ENCODE results near the gene SBK2.

SBK2 gene

DNA sequence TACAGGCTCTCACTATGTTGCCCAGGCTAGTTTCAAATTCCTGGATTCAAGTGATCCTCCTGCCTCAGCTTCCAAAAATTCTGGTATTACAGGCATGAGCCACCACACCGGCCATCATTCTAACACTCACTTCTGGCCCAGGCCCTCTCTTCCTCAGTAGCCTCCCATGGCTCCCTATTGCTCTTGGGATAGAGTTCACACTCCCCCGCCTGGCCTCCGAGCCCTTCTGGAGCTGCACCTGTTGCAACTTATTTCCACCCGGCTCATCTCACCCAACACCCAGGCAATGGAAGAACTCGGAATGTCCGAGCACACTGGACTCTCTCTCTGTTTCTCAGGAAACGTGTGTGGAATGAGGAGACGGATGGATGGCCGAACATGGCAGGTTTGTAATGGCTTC lies 17.4 kb upstream of the SBK2 start:
- peaks cover 8 to 9% of the 10 kb centered on the region in 2 donors for H3K4me1 ChIP-seq (ENCODE audit: control insufficient read depth in 1 of 2, insufficient read depth in 2 of 2, low read length in 2 of 2)
- no peaks in the 10 kb centered on the region for H3K36me3 ChIP-seq (ENCODE audit: control insufficient read depth in 1 of 2, insufficient read depth in 2 of 2, low read length in 2 of 2)
- H3K9me3 ChIP-seq (ENCODE audit: control insufficient read depth in 1 of 2, low read length in 2 of 2), result no peaks in the 10 kb centered on the region
- H3K27me3 ChIP-seq (ENCODE audit: control insufficient read depth in 1 of 2, insufficient read depth in 2 of 2, low read length in 2 of 2), result no peaks in the 10 kb centered on the region
- H3K27ac ChIP-seq (ENCODE audit: low read depth, low read length), result no peak overlapping the region
- no peak overlapping the region for H3K4me3 ChIP-seq (ENCODE audit: low read depth in 1 of 2, low read length in 2 of 2)
- no peak overlapping the region for H3K9ac ChIP-seq (ENCODE audit: low read depth in 1 of 2, low read length in 2 of 2)

DNA sequence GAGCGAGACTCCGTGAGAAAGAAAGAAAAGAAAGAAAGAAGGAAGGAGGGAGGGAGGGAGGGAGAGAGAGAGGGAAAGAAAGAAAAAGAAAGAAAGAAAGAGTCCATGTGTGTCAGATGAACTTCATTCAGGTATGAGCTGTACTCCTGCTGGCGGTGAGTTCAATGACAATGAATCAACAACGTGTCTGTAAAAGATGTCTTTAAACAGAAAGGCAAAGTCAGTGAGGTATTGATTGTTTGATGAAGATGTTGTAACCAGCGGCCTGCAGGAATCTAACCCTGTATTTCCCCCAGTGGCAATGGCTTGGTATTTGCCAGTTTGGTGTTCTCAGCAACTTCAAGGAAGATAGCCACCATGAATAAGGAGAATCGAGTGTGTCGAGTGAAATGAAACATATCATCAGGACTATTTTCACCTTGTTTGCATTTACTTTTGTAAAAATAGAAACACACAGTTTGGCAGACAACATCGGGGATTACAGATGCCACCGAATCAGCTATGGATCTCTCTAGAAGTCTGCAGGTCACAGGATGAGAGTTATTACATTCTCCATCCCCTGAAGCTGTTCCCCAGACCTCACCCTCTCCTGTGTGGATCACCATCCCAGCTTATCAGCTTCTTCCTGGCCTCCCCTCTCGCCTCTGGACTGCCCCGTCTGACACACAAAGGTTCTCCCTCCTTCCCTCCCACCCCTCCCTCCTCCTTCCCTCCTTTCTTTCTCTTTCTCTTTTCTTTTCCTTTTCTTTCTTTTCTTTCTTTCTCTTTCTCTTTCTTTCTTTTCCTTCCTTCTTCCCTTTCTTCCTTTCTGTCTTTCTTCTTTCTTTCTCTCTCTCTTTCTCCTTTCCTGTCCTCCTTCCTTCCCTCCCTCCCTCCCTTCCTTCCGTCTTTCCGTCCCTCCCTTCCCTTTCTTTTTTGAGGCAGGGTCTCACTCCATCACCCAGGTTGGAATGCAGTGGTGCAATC lies 16.6 kb upstream of the SBK2 start:
- Histone ChIP-seq H3K36me3 (ENCODE audit: control insufficient read depth in 1 of 2, insufficient read depth in 2 of 2, low read length in 2 of 2) (no peaks in the 10 kb centered on the region), H3K9ac (ENCODE audit: low read depth in 1 of 2, low read length in 2 of 2) (no peak overlapping the region), H3K9me3 (ENCODE audit: control insufficient read depth in 1 of 2, low read length in 2 of 2) (no peaks in the 10 kb centered on the region), H3K27me3 (ENCODE audit: control insufficient read depth in 1 of 2, insufficient read depth in 2 of 2, low read length in 2 of 2) (no peaks in the 10 kb centered on the region), H3K4me1 (ENCODE audit: control insufficient read depth in 1 of 2, insufficient read depth in 2 of 2, low read length in 2 of 2) (peaks cover 8 to 9% of the 10 kb centered on the region in 2 donors), H3K27ac (ENCODE audit: low read depth, low read length) (no peak overlapping the region), H3K4me3 (ENCODE audit: low read depth in 1 of 2, low read length in 2 of 2) (no peak overlapping the region)

DNA sequence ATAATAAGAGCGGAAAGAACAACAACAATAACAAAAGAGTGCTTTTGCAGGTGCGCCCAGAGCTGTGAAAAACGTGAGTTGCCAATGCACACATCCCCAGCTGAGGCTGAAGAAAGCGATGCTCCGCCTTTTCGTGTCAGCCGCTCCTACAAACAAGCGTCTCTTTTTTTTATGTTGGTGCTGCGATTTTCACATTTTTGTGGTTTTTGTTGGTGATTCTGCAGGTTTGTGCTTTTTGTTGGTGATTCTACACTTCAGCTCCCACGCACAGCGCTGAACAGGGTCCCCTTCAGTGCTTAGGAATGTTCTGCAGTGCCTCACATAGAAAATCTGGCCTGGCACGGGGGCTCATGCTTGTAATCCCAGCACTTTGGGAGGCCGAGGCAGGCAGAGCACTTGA lies 15.7 kb upstream of the SBK2 start:
- Histone ChIP-seq H3K4me1 (ENCODE audit: control insufficient read depth in 1 of 2, insufficient read depth in 2 of 2, low read length in 2 of 2) (peaks cover 8 to 9% of the 10 kb centered on the region in 2 donors), H3K27me3 (ENCODE audit: control insufficient read depth in 1 of 2, insufficient read depth in 2 of 2, low read length in 2 of 2) (no peaks in the 10 kb centered on the region), H3K27ac (ENCODE audit: low read depth, low read length) (no peak overlapping the region), H3K9ac (ENCODE audit: low read depth in 1 of 2, low read length in 2 of 2) (no peak overlapping the region), H3K4me3 (ENCODE audit: low read depth in 1 of 2, low read length in 2 of 2) (no peak overlapping the region), H3K36me3 (ENCODE audit: control insufficient read depth in 1 of 2, insufficient read depth in 2 of 2, low read length in 2 of 2) (no peaks in the 10 kb centered on the region), H3K9me3 (ENCODE audit: control insufficient read depth in 1 of 2, low read length in 2 of 2) (no peaks in the 10 kb centered on the region)

DNA sequence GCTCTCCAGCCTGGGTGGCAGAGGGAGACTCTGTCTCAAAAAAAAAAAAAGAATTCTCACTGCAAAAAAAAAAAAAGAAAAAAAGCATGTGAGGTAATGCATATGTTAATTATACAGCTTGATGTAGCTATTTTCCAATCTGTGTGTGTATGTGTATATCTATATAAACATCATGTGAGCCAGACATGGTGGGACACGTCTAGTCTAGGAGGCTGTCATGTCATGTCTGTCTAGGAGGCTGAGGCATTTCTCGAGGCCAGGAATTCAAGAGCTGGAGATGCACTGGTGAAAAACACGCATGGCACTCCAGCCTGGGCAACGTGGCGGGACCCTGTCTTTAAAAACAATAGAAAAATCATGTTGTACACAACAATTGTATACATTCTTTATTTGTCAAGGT lies 15.3 kb upstream of the SBK2 start:
- H3K4me1 ChIP-seq (ENCODE audit: control insufficient read depth in 1 of 2, insufficient read depth in 2 of 2, low read length in 2 of 2), result peaks cover 8 to 9% of the 10 kb centered on the region in 2 donors
- no peaks in the 10 kb centered on the region for H3K27me3 ChIP-seq (ENCODE audit: control insufficient read depth in 1 of 2, insufficient read depth in 2 of 2, low read length in 2 of 2)
- no peak overlapping the region for H3K4me3 ChIP-seq (ENCODE audit: low read depth in 1 of 2, low read length in 2 of 2)
- no peaks in the 10 kb centered on the region for H3K9me3 ChIP-seq (ENCODE audit: control insufficient read depth in 1 of 2, low read length in 2 of 2)
- no peaks in the 10 kb centered on the region for H3K36me3 ChIP-seq (ENCODE audit: control insufficient read depth in 1 of 2, insufficient read depth in 2 of 2, low read length in 2 of 2)
- no peak overlapping the region for H3K27ac ChIP-seq (ENCODE audit: low read depth, low read length)
- H3K9ac ChIP-seq (ENCODE audit: low read depth in 1 of 2, low read length in 2 of 2), result no peak overlapping the region

DNA sequence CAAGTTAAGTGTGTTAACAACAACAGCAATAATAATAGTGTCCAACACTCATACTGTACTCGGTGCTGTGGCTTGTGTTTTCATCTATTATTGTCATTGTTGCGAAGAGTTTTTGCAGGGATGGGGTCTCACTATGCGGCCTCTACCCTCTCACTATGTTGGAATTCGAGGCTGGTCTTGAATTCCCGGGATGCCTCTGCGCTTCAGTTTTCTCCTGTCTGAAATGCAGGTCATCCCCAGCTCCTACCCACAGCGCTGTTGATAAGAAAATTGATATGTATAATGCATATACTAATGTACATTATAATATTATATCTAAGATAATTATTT lies 13.4 kb upstream of the SBK2 start:
- Histone ChIP-seq H3K4me1 (ENCODE audit: control insufficient read depth in 1 of 2, insufficient read depth in 2 of 2, low read length in 2 of 2) (peaks cover 8 to 9% of the 10 kb centered on the region in 2 donors), H3K27ac (ENCODE audit: low read depth, low read length) (no peak overlapping the region), H3K36me3 (ENCODE audit: control insufficient read depth in 1 of 2, insufficient read depth in 2 of 2, low read length in 2 of 2) (no peaks in the 10 kb centered on the region), H3K9ac (ENCODE audit: low read depth in 1 of 2, low read length in 2 of 2) (peak overlapping the region in 1 of 2 donors; percentile 51), H3K4me3 (ENCODE audit: low read depth in 1 of 2, low read length in 2 of 2) (peak overlapping the region; percentile 31 to 48), H3K9me3 (ENCODE audit: control insufficient read depth in 1 of 2, low read length in 2 of 2) (no peaks in the 10 kb centered on the region), H3K27me3 (ENCODE audit: control insufficient read depth in 1 of 2, insufficient read depth in 2 of 2, low read length in 2 of 2) (no peaks in the 10 kb centered on the region)

DNA sequence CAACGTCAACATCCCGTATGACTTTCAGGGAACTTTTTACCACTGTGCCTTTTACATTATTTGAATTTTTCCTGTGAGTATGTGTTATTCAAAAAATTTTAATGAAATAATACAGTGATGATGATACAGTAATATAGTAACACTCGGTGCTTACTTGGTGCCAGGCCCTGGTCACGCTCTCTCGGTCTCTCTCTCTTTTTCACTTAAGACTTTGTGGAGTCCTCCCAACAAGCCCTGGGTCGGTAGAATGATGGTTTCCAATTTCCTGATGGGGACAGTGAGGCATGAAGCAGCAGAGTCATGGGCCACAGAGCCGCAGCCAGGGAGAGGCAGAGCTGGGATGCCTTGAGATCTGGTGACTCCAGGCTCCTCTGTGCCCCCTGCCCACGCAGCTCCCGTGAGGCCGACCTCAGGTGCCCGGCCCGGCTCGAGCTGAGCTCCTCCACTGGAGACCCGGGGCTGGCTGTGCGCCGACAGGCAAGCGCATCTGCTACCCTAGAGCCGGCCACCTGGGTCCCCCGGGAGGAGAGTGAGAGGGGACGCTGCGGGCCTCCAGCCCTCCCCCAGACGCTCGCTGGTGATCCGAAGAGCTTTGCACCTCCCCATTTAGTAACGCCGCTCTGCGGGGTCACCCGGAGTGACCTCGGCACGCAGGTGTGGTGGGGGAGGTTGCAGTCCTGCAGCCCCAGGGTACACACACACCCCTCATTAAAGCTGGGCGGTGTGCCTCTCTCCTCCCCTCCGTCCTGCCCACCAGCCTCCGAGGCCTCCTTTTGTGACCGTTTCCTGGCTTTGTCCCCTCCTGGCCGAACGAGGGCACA lies 12.8 kb upstream of the SBK2 start:
- H3K9me3 ChIP-seq (ENCODE audit: control insufficient read depth in 1 of 2, low read length in 2 of 2), result no peaks in the 10 kb centered on the region
- H3K27ac ChIP-seq (ENCODE audit: low read depth, low read length), result peak overlapping the region; percentile 27
- peaks cover 8 to 9% of the 10 kb centered on the region in 2 donors for H3K4me1 ChIP-seq (ENCODE audit: control insufficient read depth in 1 of 2, insufficient read depth in 2 of 2, low read length in 2 of 2)
- no peaks in the 10 kb centered on the region for H3K36me3 ChIP-seq (ENCODE audit: control insufficient read depth in 1 of 2, insufficient read depth in 2 of 2, low read length in 2 of 2)
- H3K27me3 ChIP-seq (ENCODE audit: control insufficient read depth in 1 of 2, insufficient read depth in 2 of 2, low read length in 2 of 2), result no peaks in the 10 kb centered on the region
- peak overlapping the region; percentile 31 to 48 for H3K4me3 ChIP-seq (ENCODE audit: low read depth in 1 of 2, low read length in 2 of 2)
- H3K9ac ChIP-seq (ENCODE audit: low read depth in 1 of 2, low read length in 2 of 2), result peak overlapping the region; percentile 17 to 51

DNA sequence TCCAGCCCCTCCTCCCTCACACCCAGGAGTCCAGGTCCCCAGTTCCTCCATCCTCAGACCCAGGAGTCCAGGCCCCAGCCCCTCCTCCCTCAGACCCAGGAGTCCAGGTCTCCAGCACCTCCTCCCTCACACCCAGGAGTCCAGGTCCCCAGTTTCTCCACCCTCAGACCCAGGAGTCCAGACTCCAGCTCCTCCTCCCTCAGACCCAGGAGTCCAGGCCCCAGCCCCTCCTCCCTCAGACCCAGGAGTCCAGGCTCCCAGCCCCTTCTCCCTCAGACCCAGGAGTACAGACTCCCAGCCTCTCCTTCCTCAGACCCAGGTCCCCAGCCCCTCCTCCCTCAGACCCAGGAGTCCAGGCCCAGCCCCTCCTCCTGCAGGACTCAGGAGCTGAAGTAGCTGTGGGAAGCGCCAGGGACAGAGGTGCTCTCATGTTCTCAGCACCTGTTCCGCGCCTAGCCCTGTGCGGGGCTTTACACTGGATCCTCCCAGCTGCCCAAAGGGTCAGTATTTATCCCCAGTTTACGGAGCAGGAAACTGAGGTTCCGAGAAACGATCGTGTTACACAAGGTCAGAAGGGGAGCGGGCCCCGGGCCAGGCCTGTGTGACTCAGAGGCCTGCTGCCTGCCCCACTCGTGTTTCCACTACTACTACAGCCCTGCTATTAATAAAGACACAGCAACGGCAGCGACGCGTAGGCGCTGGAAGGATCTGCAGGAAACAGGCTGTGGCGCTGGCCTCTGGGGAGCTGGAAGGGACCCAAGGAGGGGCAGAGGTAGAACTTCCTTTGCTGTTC lies 10.1 kb upstream of the SBK2 start:
- no peak overlapping the region for H3K9ac ChIP-seq (ENCODE audit: low read depth in 1 of 2, low read length in 2 of 2)
- no peaks in the 10 kb centered on the region for H3K27me3 ChIP-seq (ENCODE audit: control insufficient read depth in 1 of 2, insufficient read depth in 2 of 2, low read length in 2 of 2)
- no peaks in the 10 kb centered on the region for H3K9me3 ChIP-seq (ENCODE audit: control insufficient read depth in 1 of 2, low read length in 2 of 2)
- H3K27ac ChIP-seq (ENCODE audit: low read depth, low read length), result no peak overlapping the region
- H3K36me3 ChIP-seq (ENCODE audit: control insufficient read depth in 1 of 2, insufficient read depth in 2 of 2, low read length in 2 of 2), result no peaks in the 10 kb centered on the region
- H3K4me3 ChIP-seq (ENCODE audit: low read depth in 1 of 2, low read length in 2 of 2), result no peak overlapping the region
- H3K4me1 ChIP-seq (ENCODE audit: control insufficient read depth in 1 of 2, insufficient read depth in 2 of 2, low read length in 2 of 2), result peaks cover 5 to 8% of the 10 kb centered on the region in 2 donors

DNA sequence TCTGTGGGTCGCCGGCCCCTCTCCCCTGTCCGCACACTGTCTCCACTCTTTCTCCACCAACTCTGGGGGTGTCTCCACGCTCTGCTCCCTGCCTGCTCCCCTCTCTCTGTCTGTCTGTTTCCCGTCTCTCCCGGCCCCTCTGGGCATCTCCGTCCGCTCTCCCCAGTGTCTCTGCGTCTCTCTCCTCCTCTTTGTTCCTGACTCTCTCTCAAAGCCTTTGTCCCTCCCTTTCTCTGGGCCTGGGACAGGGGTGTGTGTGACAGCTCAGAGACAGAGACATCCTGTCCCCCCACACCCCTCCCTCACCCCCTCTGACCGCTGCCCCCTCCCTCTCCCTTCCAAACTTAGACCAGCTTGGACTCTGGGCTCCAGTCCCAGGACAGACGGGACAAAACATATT lies 9.1 kb upstream of the SBK2 start:
- Histone ChIP-seq H3K27me3 (ENCODE audit: control insufficient read depth in 1 of 2, insufficient read depth in 2 of 2, low read length in 2 of 2) (no peaks in the 10 kb centered on the region), H3K4me3 (ENCODE audit: low read depth in 1 of 2, low read length in 2 of 2) (no peak overlapping the region), H3K27ac (ENCODE audit: low read depth, low read length) (no peak overlapping the region), H3K36me3 (ENCODE audit: control insufficient read depth in 1 of 2, insufficient read depth in 2 of 2, low read length in 2 of 2) (no peaks in the 10 kb centered on the region), H3K9ac (ENCODE audit: low read depth in 1 of 2, low read length in 2 of 2) (no peak overlapping the region), H3K4me1 (ENCODE audit: control insufficient read depth in 1 of 2, insufficient read depth in 2 of 2, low read length in 2 of 2) (peaks cover 5 to 8% of the 10 kb centered on the region in 2 donors), H3K9me3 (ENCODE audit: control insufficient read depth in 1 of 2, low read length in 2 of 2) (no peaks in the 10 kb centered on the region)

DNA sequence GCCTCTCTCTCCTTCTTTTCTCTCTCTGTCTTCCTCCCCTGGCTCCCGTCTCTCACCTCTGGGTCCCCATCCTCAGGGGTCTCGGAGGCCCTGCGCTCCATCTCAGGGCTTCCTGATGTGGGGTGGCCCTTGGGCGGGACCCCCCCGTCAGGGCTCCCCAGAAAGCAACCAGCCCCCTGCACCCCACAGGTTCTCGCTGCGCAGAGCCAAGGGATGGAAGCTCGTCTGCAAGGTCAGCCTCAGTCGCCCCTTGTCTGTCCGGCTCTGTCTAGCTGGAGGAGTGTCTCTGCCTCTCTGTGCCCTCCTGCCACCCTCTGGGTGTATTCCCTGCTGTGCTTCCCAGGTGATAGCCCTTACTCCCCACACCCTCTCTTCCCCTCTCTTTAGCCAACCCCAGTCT lies 8.5 kb upstream of the SBK2 start, which contains the start of gene SBK3:
TSS of gene SBK3 (minus strand) at position 101 of the 400 bp plus-strand sequence. CDS start at position 101, 0 bp downstream.
- no peaks in the 10 kb centered on the region for H3K27me3 ChIP-seq (ENCODE audit: control insufficient read depth in 1 of 2, insufficient read depth in 2 of 2, low read length in 2 of 2)
- H3K9ac ChIP-seq (ENCODE audit: low read depth in 1 of 2, low read length in 2 of 2), result no peak within 1 kb of the TSS
- H3K36me3 ChIP-seq (ENCODE audit: control insufficient read depth in 1 of 2, insufficient read depth in 2 of 2, low read length in 2 of 2), result no peaks in the 10 kb centered on the region
- H3K27ac ChIP-seq (ENCODE audit: low read depth, low read length), result no peak within 1 kb of the TSS
- H3K4me3 ChIP-seq (ENCODE audit: low read depth in 1 of 2, low read length in 2 of 2), result no peak within 1 kb of the TSS
- peaks cover 5 to 8% of the 10 kb centered on the region in 2 donors for H3K4me1 ChIP-seq (ENCODE audit: control insufficient read depth in 1 of 2, insufficient read depth in 2 of 2, low read length in 2 of 2)
- no peaks in the 10 kb centered on the region for H3K9me3 ChIP-seq (ENCODE audit: control insufficient read depth in 1 of 2, low read length in 2 of 2)
